Stimulated activated CD8-positive, alpha-beta memory T cell treated with anti-CD3 and anti-CD28 coated beads, Interleukin-4, amount 100 ng/mL, for 1 hour (primary cell): ENCODE results near the gene C14orf93.
"Not testable (repeated sequence)": the region's sequence is repeated elsewhere in the genome, so short reads cannot be mapped to it uniquely, and the experiment has no call there.

ENCODE experiments used
- DNase-seq, 2 donors: peaks; one replicate each; pipeline ENCODE4 v3.0.0-alpha.2; 2020; ENCODE audit warnings: low read depth in 2 of 2, low spot score in 1 of 2

The C14orf93 gene

DNA sequence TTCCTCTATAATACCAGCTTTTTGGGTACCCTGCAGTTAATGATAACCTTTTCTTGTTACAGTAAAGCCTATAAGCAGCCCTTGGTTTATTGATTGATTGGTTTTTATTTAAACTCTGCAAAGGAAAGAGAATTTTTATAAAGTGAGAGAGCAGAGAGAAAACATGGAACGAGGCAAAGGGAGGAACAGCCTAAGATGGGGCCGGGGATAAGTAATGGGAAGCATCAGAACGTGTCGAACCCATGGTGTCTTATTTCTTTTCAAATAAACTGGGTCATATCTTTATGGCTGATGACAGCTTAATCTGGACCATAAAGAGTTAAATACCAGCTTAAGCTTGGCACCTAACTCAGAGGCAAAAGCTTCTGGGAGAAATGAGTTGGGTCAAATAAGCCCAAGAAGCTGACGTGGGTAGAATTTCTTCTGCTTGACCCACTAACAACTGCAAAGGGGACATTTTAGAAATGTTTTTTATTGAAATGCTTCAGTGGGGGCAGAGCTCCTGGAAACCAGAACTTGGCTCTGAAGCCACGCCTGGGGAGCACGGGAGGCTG lies 12.0 kb upstream of the C14orf93 start:
- DNase-seq, result no peak

DNA sequence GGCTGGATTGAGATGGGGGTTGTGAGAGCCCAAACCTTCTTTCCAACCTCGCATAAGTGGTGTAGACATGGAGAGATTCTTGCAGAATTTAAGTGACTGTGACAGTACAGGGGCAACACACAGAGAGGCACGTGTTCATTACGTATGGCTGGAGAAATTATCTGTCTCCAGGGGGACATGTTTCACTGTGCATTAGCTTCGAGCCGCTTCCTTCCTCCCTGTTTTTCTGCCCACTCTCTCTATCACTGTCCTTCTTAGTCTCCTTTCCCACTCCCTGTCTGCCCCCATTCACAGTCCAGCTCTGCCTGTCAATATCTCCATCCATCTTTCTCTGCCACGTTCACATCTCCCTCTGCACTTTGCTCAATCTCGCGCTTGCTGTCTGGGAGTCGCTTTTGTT lies 11.5 kb upstream of the C14orf93 start:
- DNase-seq, result no peak

DNA sequence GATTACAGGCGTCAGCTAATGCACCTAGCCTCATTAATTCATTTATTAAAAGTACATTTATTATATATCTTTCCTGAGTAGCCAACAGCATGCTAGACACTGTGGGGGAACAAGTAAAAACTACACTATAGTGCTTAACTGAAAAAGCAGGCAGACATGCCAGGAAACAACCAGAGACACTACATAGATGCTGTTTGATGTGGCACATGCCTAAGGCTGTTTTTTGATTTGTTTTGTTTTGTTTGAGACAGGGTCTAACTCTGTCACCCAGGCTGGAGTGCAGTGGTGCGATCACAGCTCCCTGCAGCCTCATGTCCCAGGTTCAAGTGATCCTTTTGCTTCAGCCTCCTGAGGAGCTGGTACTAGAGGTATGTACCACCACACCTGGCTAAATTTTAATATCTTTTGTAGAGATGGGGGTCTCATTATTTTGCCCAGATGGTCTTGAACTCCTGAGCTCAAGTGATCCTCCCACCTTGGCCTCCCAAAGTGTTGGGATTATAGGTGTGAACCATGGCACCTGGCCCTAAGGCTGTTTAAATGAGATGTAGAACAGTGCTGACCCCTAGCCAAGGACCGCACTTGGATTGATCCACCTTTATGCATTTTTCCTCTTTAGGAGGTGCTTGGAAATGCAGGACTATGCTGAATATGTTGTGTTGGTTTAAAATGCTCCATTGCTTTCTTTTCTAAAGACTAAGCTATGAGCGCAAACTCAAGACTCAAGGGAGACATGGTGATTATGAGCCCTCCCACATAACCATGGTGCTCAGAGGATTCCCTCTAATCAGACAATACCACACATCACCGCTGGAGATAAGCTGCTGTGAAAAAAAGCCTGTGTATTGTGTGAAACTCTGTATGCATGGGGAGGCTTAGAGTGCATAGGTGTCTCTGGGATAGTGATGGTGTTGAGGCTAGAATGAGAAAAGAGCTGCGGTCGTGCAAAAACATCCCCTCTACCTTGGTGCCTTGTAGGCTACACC lies 10.5 kb upstream of the C14orf93 start:
- no peak for DNase-seq

DNA sequence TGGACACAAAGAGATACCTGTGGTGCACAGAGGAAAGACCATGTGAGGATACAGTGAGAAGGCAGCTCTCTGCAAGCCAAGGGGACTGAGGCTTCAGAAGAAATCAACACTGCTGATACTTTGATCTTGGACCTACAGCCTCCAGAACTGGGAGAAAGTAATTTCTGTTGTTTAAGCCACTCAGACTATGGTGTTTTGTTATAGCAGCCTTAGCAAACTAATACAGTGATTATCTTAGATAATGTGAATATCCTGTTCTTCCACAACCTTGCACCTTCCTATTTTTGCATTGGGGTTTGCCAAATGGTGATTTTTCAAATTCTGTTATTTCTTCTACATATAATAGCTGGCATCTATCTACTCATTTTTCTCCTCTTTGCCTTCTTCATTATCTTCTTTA lies 8.2 kb upstream of the C14orf93 start:
- DNase-seq, result no peak

DNA sequence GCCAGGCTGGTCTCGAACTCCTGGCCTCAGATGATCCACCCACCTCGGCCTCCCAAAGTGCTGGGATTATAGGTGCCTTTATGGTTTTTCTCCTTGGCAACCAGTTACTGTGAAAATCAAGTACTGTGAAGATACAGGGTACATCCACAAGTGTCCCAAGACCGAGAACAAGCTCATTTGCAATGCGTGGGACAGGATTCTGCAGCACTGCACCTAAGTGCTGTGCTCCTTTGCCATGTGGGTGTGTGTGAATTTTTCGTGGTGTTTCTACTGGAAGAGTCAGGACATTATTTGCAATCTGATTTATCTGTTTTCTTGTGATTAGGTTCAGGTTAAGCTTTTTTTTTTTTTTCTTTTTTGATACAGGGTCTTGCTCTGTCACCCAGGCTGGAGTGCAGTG lies 7.1 kb upstream of the C14orf93 start:
- DNase-seq, result no peak

DNA sequence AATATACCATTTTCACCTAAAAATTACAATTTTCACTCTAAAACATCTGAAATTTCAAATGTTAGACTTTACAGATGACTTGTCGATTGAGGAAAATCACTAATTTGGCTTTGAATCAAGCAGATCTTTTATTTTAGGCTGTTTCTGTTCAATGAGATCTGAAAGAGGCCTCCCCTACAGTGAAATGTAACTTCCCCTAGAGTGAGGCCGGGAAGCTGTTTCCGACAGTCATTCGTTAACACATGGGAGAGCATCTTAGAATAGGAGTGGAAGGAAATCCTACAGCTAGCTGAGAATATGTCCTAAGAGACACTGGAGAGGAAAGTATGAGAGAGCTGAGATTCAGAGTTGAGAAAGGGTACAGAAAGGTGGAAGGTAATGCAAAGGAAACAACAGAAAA lies 5.7 kb upstream of the C14orf93 start:
- no peak for DNase-seq

DNA sequence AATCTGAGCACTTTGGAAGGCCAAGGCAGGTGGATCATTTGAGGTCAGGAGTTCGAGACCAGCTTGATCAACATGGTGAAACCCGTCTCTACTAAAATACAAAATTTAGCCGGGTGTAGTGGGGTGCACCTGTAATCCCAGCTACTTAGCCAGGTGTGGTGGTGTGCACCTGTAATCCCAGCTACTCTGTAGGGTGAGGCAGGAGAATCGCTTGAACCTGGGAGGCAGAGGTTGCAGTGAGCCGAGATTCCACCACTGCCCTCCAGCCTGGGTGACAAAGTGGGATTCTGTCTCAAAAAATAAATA lies 3.8 kb upstream of the C14orf93 start:
- DNase-seq, result not testable (repeated sequence)

DNA sequence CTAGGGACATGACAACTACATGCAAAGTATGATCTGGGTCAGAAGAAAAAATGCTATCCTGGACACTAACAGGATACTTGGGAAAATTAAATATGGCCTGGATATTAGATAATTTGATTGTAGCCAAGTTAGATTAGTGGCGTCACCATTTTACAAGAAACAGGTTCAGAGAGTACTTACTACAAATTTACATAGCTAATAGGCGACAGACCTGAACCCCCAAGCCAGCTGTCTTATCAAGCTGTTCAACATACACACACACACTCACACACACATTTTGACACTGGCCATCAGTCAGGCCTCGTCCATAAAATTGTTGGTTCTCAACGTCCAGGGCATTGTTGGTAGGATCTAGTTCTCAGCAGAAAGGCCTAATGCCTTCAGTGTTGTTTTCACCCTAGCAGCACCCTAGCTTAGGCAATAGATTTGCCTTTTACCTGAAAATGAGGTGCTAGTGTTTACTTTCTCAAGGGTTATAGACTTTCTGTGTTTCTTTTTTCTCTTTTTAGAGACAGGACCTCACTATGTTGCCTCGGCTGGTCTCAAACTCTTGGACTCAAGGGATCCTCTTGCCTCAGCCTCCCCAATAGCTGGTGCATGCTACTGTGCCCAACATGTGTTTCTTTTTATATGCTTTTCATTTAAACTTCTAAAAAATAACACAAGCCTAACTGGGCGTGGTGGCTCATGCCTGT lies 3.3 kb upstream of the C14orf93 start:
- DNase-seq, result no peak

DNA sequence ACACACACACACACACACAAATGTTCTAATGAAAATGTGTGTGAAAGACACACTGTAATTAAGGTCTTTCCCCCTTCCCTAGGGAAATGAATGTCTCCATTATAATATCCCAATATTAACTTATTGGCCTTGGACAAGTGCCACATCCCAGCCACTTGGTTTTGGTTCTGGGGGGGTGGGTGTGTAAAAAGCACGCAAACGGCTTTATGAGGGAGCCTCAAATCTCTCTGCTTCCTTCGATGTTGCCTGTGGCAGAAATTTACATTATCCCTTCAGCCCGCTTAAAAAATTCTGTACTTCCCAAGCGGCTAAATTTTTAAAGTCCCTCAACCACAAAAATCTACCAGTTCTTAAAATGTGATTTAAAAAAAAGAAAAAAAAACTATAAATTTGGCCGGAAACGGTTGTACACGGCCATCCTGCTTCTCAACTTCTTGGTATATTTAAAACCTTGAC lies 432 bp downstream of the C14orf93 start:
- no peak for DNase-seq

DNA sequence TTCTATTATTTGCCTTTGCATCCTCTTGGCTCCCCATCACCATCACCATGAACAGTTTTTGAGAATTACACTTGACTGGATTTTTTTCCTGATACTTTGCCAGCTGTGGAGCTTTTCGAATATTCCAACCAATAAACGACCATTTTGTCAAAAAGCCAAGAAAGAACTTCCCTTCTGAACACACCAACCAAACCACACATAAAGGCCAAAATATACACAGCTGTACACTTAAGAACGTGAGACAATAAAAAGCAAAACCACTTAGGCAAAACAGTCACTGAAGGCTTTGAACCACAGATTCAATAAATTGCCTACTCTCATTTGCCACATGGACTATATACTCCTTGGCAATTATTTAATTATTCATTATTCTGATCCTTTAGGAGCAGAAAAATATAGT lies 1.1 kb downstream of the C14orf93 start:
- no peak for DNase-seq

DNA sequence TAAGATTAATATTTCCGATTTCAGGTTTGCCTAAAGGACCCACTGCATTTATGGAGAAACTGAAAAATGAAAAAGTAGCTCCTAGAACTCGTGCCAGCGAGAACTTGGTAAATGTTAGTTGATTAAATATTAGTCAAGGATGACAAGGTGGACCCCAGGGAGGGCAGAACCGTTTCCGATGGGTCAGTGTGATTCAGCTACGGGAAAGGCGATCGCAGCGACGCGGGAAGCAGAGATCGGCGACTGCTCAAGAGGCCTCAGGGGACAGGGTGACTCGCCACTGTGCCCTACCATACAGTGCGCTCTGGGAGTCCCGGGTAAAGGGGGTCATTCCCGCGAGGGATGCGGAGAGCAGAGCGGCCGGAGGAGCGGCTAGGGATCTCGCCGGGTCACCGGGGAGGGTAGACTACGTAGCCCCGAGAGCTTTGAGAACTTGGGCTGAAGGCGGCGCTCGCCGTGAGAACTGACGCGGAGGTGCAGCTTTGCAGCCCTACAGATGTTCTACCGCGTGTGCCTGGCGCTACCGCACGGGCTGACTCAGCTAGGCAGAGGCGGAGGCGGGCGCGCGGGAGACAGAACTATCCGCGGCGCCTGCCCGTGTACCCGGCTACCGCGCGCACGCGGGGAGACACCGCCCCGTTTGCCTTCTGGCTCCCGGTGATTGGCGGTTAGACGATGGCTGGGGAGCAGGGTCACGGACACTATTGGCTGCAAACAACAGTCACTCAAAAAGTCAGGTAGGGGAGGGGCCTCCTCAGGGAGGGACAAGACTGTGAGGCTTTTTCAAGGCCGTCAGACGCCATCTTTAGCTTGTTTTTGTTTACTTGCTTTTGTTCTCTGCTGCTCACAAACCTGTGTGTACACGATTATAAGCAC lies 3.2 kb downstream of the C14orf93 start:
- DNase-seq, result peak; percentile 83 to 93

DNA sequence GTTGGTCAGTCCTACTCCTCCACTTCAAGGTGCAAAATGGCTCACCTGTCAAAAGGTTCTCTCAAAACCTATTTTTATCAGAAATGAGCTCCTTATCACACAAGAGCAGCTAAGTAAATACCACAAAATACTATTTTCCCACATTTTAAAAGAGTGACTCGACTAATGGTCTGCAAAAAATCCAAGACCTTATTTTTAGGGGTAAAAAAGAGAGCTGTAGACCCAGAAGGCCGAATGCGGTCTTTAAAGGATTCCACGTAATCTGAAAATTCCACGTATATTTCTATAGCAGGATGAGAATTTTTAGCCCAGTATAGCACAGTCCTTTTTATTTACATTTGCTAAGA lies 3.8 kb downstream of the C14orf93 start:
- no peak for DNase-seq

DNA sequence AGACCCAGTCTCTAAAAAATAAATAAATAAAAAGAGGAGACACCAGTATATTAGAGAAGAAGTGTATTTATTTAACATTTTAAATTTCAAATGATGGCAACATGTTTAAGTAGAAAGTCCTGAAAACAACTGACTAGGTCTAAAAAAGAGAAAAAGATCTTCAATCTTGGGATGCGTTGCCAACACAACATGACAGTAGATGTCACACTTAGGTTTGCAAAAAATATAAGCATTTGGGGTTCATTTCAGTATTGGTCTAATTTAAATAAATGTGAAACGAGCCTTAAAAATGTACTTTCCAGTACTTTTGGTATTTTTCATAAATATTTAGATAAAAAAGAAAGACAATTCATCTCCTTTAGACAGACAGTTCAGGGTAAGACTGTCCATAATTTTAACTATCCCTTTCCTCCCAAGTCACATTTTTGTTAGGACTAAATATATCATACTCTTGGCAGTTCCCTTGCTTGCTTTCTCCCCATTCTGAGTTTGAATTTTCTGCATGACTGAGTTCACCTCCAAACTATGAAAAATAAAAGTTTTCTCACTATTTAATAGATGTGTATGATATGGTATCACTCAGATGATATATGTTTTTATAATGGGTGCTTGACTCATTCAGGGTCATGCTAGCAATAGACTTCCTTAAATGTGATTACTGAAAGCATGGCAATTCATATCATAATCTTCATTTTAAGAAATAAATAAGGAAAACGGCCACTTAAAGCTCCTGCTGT lies 4.3 kb downstream of the C14orf93 start:
- DNase-seq, result no peak

DNA sequence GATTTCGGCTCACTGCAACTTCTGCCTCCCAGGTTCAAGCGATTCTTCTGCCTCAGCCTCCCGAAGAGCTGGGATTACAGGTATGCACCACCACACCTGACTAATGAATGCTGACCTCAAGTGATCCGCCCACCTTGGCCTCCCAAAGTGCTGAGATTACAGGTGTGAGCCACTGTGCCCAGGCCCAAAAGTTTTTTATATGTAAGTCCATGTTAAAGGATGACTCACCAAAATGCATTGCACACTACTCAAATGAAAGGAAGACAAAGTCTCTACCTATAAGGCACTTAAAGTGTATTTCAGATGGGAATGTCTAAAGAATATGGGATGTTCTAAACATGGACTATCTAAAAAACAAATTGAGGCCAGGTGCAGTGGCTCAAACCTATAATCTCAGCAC lies 5.7 kb downstream of the C14orf93 start:
- not testable (repeated sequence) for DNase-seq

DNA sequence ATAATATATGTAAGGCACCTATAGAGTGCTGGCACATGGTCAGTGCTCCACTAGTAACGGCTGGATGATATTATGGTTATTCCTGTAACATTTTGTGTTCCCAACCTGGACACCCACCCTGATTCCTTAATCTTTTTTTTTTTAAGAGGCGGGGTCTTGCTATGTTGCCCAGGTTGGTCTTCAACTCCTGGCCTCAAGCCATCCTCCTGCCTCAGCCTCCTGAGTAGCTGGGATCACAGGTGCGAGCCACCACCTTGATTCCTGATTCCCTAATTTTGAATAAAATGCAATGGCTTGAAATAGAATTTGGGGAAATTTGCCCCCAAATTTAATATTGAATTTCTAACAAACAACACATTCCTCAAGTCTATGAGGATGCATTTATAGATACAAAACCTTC lies 7.4 kb downstream of the C14orf93 start:
- DNase-seq, result no peak

DNA sequence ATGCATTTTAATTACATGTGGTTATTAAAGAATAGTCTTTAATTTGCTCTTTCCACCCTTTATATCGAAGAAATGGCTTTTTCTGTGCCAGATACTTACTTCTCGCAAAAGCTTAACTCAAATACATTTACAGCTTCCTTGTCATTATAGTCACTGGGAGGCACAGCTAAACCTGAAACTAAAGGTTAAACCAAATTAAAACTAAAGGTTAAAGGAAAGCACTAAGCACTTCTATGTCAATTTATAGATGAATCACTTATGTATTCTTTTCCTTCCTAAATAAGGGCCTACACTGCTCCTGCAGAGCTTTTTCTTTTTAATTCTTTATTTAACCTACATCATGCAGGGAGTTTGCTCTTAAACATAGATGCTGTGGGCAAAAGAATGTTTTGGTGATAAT lies 9.1 kb downstream of the C14orf93 start:
- DNase-seq, result no peak

DNA sequence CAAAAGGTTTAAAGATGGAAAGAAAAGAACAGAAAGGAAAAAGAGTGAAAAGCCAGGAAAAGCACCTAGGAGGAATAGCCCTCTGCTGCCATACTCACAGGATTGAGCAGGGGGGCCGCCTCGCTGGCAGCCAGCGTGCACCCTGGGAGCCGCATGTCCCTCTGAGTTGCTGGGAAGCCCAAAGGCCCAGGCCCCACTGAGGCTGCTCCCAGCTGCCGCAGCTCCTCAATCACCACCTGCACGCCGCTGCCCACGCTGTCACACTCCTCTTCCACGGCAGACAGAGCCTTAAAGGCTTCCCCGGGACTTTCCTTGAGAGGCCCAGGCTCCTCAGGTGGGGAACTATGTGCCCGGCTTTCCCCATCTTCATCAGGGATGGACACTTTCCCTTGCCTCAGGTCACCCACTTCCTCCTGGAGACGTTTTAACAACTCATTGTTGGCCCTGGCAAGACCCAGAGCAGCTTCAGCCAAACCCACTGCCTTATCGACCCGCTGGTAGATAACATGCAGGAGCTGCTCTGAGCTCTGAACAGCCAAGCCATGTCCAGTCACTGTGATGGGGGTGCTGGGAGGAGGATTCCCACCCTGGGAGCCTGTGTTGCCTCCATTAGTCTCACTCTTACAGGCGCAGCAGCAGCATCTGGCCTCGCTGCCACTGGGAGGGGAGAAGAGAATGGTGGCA lies 11.5 kb downstream of the C14orf93 start:
- DNase-seq, result no peak

DNA sequence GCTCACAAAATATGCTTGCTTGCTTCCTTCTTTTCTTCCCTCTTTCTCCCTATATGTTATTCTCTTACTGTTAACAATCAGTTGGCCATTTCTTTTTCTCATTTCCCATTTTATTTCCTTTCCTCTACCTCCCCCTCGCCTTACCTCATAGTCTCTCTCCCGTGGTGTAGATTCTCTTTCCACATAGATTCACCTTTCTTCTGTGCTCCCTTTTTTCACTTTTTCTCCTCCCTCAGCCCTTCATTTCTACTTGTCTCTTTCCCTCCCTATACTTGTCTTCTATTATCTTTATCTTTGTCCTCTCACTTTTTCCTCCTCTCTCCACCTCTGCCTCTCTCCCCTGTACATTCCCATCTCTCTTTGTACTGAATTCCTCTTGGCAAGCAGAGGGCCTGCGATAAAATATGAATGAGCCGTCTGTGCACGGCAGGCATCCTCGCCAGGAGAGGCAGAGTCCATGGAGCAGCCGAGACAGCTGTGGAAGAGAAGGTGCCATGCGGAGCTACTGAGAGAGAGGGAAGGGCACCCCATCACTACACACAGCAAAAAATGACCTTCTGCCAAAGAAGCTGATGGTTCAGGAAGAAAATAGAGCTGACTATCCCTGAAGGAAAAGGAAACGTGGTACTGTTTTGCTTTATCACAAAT lies 12.1 kb downstream of the C14orf93 start:
- no peak for DNase-seq

DNA sequence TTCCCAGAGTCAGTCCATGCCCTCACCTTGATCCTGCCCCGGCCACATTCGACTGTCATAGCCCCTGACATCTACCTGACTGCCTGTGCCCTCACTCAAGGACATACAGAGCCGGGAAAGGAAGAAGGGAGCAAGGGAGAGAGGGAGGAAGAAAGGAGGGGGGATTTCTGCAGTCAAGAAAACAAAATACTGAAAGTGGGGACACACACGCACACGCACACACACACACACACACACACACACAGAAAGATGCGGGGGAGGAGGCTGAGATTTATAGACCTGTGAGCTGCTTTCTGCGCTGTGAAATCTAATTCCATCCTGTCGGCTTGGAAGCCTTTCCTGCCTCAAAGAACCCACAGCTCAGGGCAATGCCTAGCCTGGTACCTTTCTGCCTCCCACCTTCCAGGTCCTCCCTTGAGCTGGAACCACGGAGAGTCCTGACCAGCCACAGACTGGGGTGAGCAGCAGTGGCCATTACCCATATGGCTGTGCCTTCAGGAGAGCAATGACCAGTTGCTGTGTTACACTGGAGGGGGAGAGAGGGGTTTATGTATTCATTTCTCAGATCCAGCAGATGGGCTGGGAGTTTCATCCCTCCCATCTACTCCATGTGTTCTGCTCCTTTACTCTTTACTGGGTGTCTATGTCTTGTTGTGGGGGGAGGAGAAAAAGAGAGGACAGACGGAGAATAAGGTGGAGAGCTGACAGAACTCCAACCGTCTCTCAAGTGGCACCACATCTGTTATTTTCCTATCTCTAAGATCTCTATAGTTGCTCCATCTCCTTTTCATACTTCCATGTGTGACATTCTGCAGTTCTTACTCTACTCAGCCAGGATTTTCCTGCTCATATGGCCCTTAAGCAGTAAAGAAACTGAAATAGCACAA lies 12.9 kb downstream of the C14orf93 start:
- DNase-seq, result no peak
